ENCODE measurements around the gene SERPINB11. TPM values are rescaled to one million over a fixed set of nuclear protein-coding genes. Genes with fewer than 3 reads are reported as not detected.

SERPINB11 gene
- total RNA-seq, 1 experiment from 2014 or later = not detected

- TF ChIP-seq, protein P1, sequence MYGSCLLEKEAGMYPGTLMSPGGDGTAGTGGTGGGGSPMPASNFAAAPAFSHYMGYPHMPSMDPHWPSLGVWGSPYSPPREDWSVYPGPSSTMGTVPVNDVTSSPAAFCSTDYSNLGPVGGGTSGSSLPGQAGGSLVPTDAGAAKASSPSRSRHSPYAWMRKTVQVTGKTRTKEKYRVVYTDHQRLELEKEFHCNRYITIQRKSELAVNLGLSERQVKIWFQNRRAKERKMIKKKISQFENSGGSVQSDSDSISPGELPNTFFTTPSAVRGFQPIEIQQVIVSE (CRISPR knock-in tag; IDR thresholded peaks at IDR 0.05; ENCODE audit: borderline replicate concordance) = no peak
- TF ChIP-seq PRDM15 (CRISPR knock-in tag; IDR thresholded peaks at IDR 0.05) = no peak
- TF ChIP-seq ZNF423 (CRISPR knock-in tag; IDR thresholded peaks at IDR 0.05) = no peak
- no peak for TF ChIP-seq SP1 (CRISPR knock-in tag; conservative IDR thresholded peaks at IDR 0.05)
- no peak for TF ChIP-seq NR1H2 (CRISPR knock-in tag; IDR thresholded peaks at IDR 0.05)
- no peak for TF ChIP-seq OVOL2 (CRISPR knock-in tag; IDR thresholded peaks at IDR 0.05; ENCODE audit: borderline replicate concordance)
Measured at GRCh38 chr18:63752636-63753035, 49.9 kb downstream of the SERPINB11 start (continued).

- no peak for DNase-seq (ENCODE audit: low spot score)
- no peak for TF ChIP-seq ZNF263 (CRISPR knock-in tag; IDR thresholded peaks at IDR 0.05; ENCODE audit: low read depth)
- no peak for TF ChIP-seq MXD4 (CRISPR knock-in tag; IDR thresholded peaks at IDR 0.05; ENCODE audit: borderline replicate concordance)
- TF ChIP-seq NR3C1 (CRISPR knock-in tag; conservative IDR thresholded peaks at IDR 0.05; ENCODE audit: low read depth) = no peak
- TF ChIP-seq SOX15 (CRISPR knock-in tag; IDR thresholded peaks at IDR 0.05) = no peak
- no peak for TF ChIP-seq SP1 (CRISPR knock-in tag; conservative IDR thresholded peaks at IDR 0.05)
- TF ChIP-seq SMAD4 (CRISPR knock-in tag; IDR thresholded peaks at IDR 0.05) = no peak
- no peak for TF ChIP-seq CTCF (IDR thresholded peaks at IDR 0.05)
- TF ChIP-seq NR1H2 (CRISPR knock-in tag; IDR thresholded peaks at IDR 0.05) = no peak
- no peak for TF ChIP-seq JAZF1 (CRISPR knock-in tag; IDR thresholded peaks at IDR 0.05)
- TF ChIP-seq ETV6 (CRISPR knock-in tag; IDR thresholded peaks at IDR 0.05) = no peak
- Mint-ChIP-seq H3K4me1 (peaks cover 4% of the 10 kb centered on the region; the same call in 1 of the 2 replicates), H3K27me3 (ENCODE audit: low read depth) (no peaks in the 10 kb centered on the region), H3K9me3 (peaks cover 10% of the 10 kb centered on the region), H3K36me3 (no peaks in the 10 kb centered on the region), H3K4me3 (no peak overlapping the region), H3K27ac (no peak overlapping the region)
- ATAC-seq = no peak
- ChIA-PET POLR2A (no interaction called here), CTCF (no interaction called here)
Measured at GRCh38 chr18:63753676-63754075, 50.9 kb downstream of the SERPINB11 start.

- Mint-ChIP-seq H3K27me3 (ENCODE audit: low read depth) (peaks cover 8% of the 10 kb centered on the region), H3K9me3 (peaks cover 42% of the 10 kb centered on the region), H3K36me3 (peaks cover 23% of the 10 kb centered on the region), H3K4me1 (peaks cover 3% of the 10 kb centered on the region; the same call in 1 of the 2 replicates), H3K27ac (no peak overlapping the region), H3K4me3 (no peak overlapping the region)
- ChIA-PET POLR2A (no interaction called here), CTCF (no interaction called here)
- DNase-seq (ENCODE audit: low spot score) = no peak
- ATAC-seq = no peak
- TF ChIP-seq, protein P2, sequence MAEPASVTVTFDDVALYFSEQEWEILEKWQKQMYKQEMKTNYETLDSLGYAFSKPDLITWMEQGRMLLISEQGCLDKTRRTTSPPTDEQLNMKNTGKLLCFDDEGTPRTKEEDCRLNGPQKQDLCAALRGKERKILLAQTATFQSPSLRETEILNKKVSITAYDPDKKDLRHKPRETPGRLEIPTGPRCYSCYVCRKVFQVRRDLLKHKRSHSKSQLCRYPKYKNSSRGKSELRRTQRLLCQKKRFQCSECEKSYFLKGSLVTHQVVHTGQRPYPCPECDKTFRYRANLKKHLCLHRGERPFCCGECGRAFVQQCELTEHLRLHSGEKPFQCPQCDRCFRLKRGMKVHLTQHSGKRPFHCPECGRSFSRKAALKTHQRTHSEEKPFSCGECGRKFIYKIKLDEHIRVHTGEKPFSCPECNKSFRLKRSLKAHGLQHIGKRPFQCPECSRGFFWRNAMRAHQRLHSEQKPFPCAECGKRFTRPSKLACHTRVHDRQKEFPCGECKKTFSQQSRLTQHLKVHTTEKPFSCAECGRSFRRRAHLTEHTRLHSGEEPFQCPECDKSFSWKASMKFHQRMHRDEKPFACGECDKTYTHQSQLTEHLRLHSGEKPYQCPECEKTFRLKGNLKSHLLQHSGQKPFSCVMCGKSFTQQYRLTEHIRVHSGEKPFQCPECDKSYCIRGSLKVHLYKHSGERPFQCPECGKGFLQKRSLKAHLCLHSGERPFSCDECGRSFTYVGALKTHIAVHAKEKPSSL (CRISPR knock-in tag; conservative IDR thresholded peaks at IDR 0.05) = no peak
- TF ChIP-seq JUN (CRISPR knock-in tag; IDR thresholded peaks at IDR 0.05) (no peak), NR2C2 (CRISPR knock-in tag; IDR thresholded peaks at IDR 0.05) (no peak), MYBL2 (CRISPR knock-in tag; IDR thresholded peaks at IDR 0.05) (no peak), MAX (CRISPR knock-in tag; IDR thresholded peaks at IDR 0.05) (no peak), MLX (CRISPR knock-in tag; IDR thresholded peaks at IDR 0.05) (no peak), SOX15 (CRISPR knock-in tag; IDR thresholded peaks at IDR 0.05) (no peak), FOXP1 (CRISPR knock-in tag; IDR thresholded peaks at IDR 0.05; ENCODE audit: borderline replicate concordance) (no peak), ESRRA (CRISPR knock-in tag; IDR thresholded peaks at IDR 0.05; ENCODE audit: borderline replicate concordance) (no peak), ZNF423 (CRISPR knock-in tag; IDR thresholded peaks at IDR 0.05) (no peak), E2F1 (CRISPR knock-in tag; IDR thresholded peaks at IDR 0.05) (no peak), FOXJ3 (CRISPR knock-in tag; IDR thresholded peaks at IDR 0.05; ENCODE audit: borderline replicate concordance) (no peak)
Measured at GRCh38 chr18:63757541-63757940, 54.8 kb downstream of the SERPINB11 start.

Measured in WTC11 (cell line).